ENCODE measurements around the gene NAIF1.

- no peak for TF ChIP-seq HDAC2 (IDR thresholded peaks at IDR 0.05)
- TF ChIP-seq, protein P1, sequence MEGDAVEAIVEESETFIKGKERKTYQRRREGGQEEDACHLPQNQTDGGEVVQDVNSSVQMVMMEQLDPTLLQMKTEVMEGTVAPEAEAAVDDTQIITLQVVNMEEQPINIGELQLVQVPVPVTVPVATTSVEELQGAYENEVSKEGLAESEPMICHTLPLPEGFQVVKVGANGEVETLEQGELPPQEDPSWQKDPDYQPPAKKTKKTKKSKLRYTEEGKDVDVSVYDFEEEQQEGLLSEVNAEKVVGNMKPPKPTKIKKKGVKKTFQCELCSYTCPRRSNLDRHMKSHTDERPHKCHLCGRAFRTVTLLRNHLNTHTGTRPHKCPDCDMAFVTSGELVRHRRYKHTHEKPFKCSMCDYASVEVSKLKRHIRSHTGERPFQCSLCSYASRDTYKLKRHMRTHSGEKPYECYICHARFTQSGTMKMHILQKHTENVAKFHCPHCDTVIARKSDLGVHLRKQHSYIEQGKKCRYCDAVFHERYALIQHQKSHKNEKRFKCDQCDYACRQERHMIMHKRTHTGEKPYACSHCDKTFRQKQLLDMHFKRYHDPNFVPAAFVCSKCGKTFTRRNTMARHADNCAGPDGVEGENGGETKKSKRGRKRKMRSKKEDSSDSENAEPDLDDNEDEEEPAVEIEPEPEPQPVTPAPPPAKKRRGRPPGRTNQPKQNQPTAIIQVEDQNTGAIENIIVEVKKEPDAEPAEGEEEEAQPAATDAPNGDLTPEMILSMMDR (IDR thresholded peaks at IDR 0.05): no peak
- TF ChIP-seq JUNB (IDR thresholded peaks at IDR 0.05): no peak
- TF ChIP-seq POLR2A (IDR thresholded peaks at IDR 0.05; ENCODE audit: low read length): no peak
- no peak for TF ChIP-seq MAFK (IDR thresholded peaks at IDR 0.05; ENCODE audit: partially characterized antibody)
- no peak for TF ChIP-seq REST (IDR thresholded peaks at IDR 0.05)
- TF ChIP-seq, protein P2, sequence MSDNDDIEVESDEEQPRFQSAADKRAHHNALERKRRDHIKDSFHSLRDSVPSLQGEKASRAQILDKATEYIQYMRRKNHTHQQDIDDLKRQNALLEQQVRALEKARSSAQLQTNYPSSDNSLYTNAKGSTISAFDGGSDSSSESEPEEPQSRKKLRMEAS (IDR thresholded peaks at IDR 0.05): no peak
- TF ChIP-seq PHF8 (IDR thresholded peaks at IDR 0.05; ENCODE audit: borderline replicate concordance, low read depth): no peak
- TF ChIP-seq KDM1A (IDR thresholded peaks at IDR 0.05; ENCODE audit: low read depth): no peak
Observed at GRCh38 chr9:128062279-128062678, 4.8 kb downstream of the NAIF1 start.

All from A549 (cell line).